ENCODE results near the gene BMP6.

Gene BMP6

GRCh38 chr6:7836371-7837026, 110.6 kb downstream of the BMP6 start:
- Histone ChIP-seq H3K4ac (ENCODE audit: low read depth, low read length) (no peak overlapping the region), H2BK15ac (replicated peaks; ENCODE audit: low read depth) (no peak overlapping the region), H3K79me2 (ENCODE audit: control insufficient read depth, insufficient read depth, low read length) (no peaks in the 10 kb centered on the region), H3K36me3 (ENCODE audit: control insufficient read depth, insufficient read depth, low read length) (no peaks in the 10 kb centered on the region), H2BK5ac (ENCODE audit: low read length) (no peak overlapping the region), H3K4me1 (ENCODE audit: control insufficient read depth, low read depth, low read length) (no peaks in the 10 kb centered on the region), H3K4me2 (ENCODE audit: low read length) (no peak overlapping the region), H3K9ac (ENCODE audit: low read length) (no peak overlapping the region), H3K27me3 (ENCODE audit: insufficient read depth, low read length, poor library complexity) (no peaks in the 10 kb centered on the region), H2AK5ac (ENCODE audit: low read length) (no peak overlapping the region), H3K27ac (ENCODE audit: low read depth, low read length) (no peak overlapping the region), H3K23ac (ENCODE audit: low read length) (no peak overlapping the region), H4K5ac (ENCODE audit: low read length) (no peak overlapping the region), H3K79me1 (ENCODE audit: low read length) (no peaks in the 10 kb centered on the region), H3K18ac (ENCODE audit: low read length) (no peak overlapping the region), H3K56ac (ENCODE audit: low read length) (no peak overlapping the region), H2BK120ac (ENCODE audit: low read depth, low read length) (no peak overlapping the region), H3K4me3 (ENCODE audit: low read length) (no peak overlapping the region), H4K8ac (ENCODE audit: low read depth, low read length) (no peak overlapping the region)
- DNase-seq: no peak
- 100% methylated on average over 1 of the region's 4 CpGs for WGBS (ENCODE audit: extremely low coverage, insufficient coverage, low lambda C conversion rate)

- no peaks in the 10 kb centered on the region for H3K36me3 ChIP-seq (ENCODE audit: control insufficient read depth, insufficient read depth, low read length)
- WGBS (ENCODE audit: extremely low coverage, insufficient coverage, low lambda C conversion rate): no CpG with 5 or more reads among the region's 3 CpGs
- H3K4me3 ChIP-seq (ENCODE audit: low read length): no peak overlapping the region
- no peak overlapping the region for H3K4me2 ChIP-seq (ENCODE audit: low read length)
- H4K5ac ChIP-seq (ENCODE audit: low read length): no peak overlapping the region
- no peak overlapping the region for H3K56ac ChIP-seq (ENCODE audit: low read length)
- H2BK120ac ChIP-seq (ENCODE audit: low read depth, low read length): no peak overlapping the region
- no peak overlapping the region for H4K8ac ChIP-seq (ENCODE audit: low read depth, low read length)
- no peak overlapping the region for H2AK5ac ChIP-seq (ENCODE audit: low read length)
- no peak overlapping the region for H3K18ac ChIP-seq (ENCODE audit: low read length)
- H2BK5ac ChIP-seq (ENCODE audit: low read length): no peak overlapping the region
- H3K27me3 ChIP-seq (ENCODE audit: insufficient read depth, low read length, poor library complexity): no peaks in the 10 kb centered on the region
- no peak overlapping the region for H3K9ac ChIP-seq (ENCODE audit: low read length)
- H3K23ac ChIP-seq (ENCODE audit: low read length): no peak overlapping the region
- no peak overlapping the region for H2BK15ac ChIP-seq (replicated peaks; ENCODE audit: low read depth)
- DNase-seq: no peak
- H3K79me1 ChIP-seq (ENCODE audit: low read length): no peaks in the 10 kb centered on the region
- no peaks in the 10 kb centered on the region for H3K4me1 ChIP-seq (ENCODE audit: control insufficient read depth, low read depth, low read length)
- no peak overlapping the region for H3K4ac ChIP-seq (ENCODE audit: low read depth, low read length)
- H3K27ac ChIP-seq (ENCODE audit: low read depth, low read length): no peak overlapping the region
- no peaks in the 10 kb centered on the region for H3K79me2 ChIP-seq (ENCODE audit: control insufficient read depth, insufficient read depth, low read length)
Measured at GRCh38 chr6:7841781-7842468, 116.0 kb downstream of the BMP6 start.

DNA sequence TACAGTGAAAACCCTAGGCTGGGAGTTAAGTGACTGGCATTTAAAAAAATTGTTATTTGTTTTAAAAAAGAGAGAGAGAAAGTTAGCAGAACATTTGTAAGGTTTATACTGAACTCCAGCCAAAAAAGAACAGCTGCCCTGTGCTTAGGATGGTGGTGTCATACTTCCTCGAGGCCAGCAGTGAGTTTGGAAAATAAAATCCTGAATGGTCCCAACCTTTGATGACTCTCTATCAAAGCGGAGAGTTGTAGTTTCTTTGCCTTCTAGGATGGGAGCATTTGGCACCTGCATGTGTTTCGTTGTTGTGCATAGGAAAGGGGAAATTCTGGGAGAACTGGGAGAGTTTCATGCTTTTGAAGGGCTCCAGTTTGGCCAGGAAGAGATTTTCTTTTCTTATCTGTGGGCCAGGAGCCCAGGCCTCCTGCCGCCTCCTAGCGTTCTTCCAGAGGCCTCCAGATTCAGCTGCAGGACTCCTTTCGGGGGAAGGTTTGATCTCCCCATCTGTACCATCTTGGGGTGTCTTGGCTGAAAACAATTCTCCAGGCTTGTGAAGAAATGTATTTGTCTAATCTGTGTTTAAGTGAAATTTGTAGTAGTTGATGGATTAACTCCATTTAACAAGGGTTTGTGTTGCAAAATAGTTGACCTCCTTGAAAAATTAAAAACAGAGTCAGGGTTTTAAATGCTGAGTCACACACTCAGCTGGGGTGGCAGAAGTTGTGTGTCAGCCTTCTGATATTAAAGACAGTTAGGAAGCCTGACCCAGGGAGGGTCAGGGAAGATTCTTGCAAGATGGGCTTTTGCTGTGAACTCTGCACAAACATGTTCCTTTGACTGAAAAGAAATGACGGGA, 121.3 kb downstream of the BMP6 start:
- no peak overlapping the region for H3K18ac ChIP-seq (ENCODE audit: low read length)
- H2BK15ac ChIP-seq (replicated peaks; ENCODE audit: low read depth): no peak overlapping the region
- no peak overlapping the region for H3K23ac ChIP-seq (ENCODE audit: low read length)
- no peaks in the 10 kb centered on the region for H3K4me1 ChIP-seq (ENCODE audit: control insufficient read depth, low read depth, low read length)
- DNase-seq: peak; percentile 26
- no peaks in the 10 kb centered on the region for H3K79me1 ChIP-seq (ENCODE audit: low read length)
- H3K4me2 ChIP-seq (ENCODE audit: low read length): no peak overlapping the region
- no peak overlapping the region for H3K56ac ChIP-seq (ENCODE audit: low read length)
- H3K4me3 ChIP-seq (ENCODE audit: low read length): no peak overlapping the region
- no CpG with 5 or more reads among the region's 7 CpGs for WGBS (ENCODE audit: extremely low coverage, insufficient coverage, low lambda C conversion rate)
- H3K27ac ChIP-seq (ENCODE audit: low read depth, low read length): no peak overlapping the region
- no peak overlapping the region for H4K5ac ChIP-seq (ENCODE audit: low read length)
- no peaks in the 10 kb centered on the region for H3K36me3 ChIP-seq (ENCODE audit: control insufficient read depth, insufficient read depth, low read length)
- no peaks in the 10 kb centered on the region for H3K79me2 ChIP-seq (ENCODE audit: control insufficient read depth, insufficient read depth, low read length)
- no peak overlapping the region for H4K8ac ChIP-seq (ENCODE audit: low read depth, low read length)
- H3K9ac ChIP-seq (ENCODE audit: low read length): no peak overlapping the region
- no peak overlapping the region for H2BK5ac ChIP-seq (ENCODE audit: low read length)
- no peak overlapping the region for H2BK120ac ChIP-seq (ENCODE audit: low read depth, low read length)
- no peak overlapping the region for H3K4ac ChIP-seq (ENCODE audit: low read depth, low read length)
- H2AK5ac ChIP-seq (ENCODE audit: low read length): no peak overlapping the region
- no peaks in the 10 kb centered on the region for H3K27me3 ChIP-seq (ENCODE audit: insufficient read depth, low read length, poor library complexity)

DNA sequence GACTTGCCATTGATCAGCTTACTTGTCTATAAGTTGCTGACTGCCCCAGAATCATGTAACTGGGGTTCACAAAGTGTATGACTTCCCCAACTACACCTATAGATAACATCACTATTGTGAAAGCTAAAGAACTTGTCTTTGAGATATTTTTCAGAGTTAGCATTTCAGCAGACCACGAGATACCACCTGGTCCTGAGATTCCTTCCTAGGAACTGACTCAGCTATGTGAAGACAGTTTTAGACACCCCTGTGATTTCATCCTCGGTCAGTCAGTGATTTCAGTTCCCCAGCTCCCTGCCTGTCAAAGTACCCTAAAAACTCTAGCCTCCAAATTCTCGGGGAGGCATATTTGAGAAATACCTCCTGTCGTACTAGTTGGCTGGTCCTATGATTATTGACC, 122.3 kb downstream of the BMP6 start:
- Histone ChIP-seq H3K79me2 (ENCODE audit: control insufficient read depth, insufficient read depth, low read length) (no peaks in the 10 kb centered on the region), H2BK5ac (ENCODE audit: low read length) (no peak overlapping the region), H3K27ac (ENCODE audit: low read depth, low read length) (no peak overlapping the region), H3K4me2 (ENCODE audit: low read length) (no peak overlapping the region), H3K36me3 (ENCODE audit: control insufficient read depth, insufficient read depth, low read length) (no peaks in the 10 kb centered on the region), H3K23ac (ENCODE audit: low read length) (no peak overlapping the region), H2BK15ac (replicated peaks; ENCODE audit: low read depth) (no peak overlapping the region), H4K5ac (ENCODE audit: low read length) (no peak overlapping the region), H4K8ac (ENCODE audit: low read depth, low read length) (no peak overlapping the region), H3K79me1 (ENCODE audit: low read length) (no peaks in the 10 kb centered on the region), H2BK120ac (ENCODE audit: low read depth, low read length) (no peak overlapping the region), H2AK5ac (ENCODE audit: low read length) (no peak overlapping the region), H3K4me3 (ENCODE audit: low read length) (no peak overlapping the region), H3K27me3 (ENCODE audit: insufficient read depth, low read length, poor library complexity) (no peaks in the 10 kb centered on the region), H3K4me1 (ENCODE audit: control insufficient read depth, low read depth, low read length) (no peaks in the 10 kb centered on the region), H3K4ac (ENCODE audit: low read depth, low read length) (no peak overlapping the region), H3K18ac (ENCODE audit: low read length) (no peak overlapping the region), H3K56ac (ENCODE audit: low read length) (no peak overlapping the region), H3K9ac (ENCODE audit: low read length) (no peak overlapping the region)
- DNase-seq: no peak
- WGBS (ENCODE audit: extremely low coverage, insufficient coverage, low lambda C conversion rate): no CpG with 5 or more reads among the region's 4 CpGs

DNA sequence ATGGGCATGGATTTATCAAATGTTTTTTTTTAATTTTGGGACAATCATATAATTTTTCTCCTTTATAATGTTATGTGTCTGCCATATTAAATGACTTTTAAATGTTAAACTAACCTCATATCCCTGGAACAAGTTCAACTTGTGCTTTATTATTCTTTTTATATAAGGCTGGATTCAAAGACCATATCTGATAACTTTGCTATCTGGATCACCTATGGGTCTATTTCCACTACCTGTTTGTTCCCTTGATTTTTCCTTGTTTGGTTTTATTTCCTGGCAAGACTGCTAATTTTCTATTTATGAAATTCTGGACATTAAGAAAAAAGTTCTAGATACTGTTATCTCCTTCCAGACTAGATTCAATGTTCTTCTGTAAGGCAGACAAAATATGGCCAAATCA, 125.9 kb downstream of the BMP6 start:
- H2AK5ac ChIP-seq (ENCODE audit: low read length): no peak overlapping the region
- no peaks in the 10 kb centered on the region for H3K27me3 ChIP-seq (ENCODE audit: insufficient read depth, low read length, poor library complexity)
- no peak overlapping the region for H2BK15ac ChIP-seq (replicated peaks; ENCODE audit: low read depth)
- no peak for DNase-seq
- no peak overlapping the region for H3K9ac ChIP-seq (ENCODE audit: low read length)
- no peaks in the 10 kb centered on the region for H3K79me1 ChIP-seq (ENCODE audit: low read length)
- H3K4me3 ChIP-seq (ENCODE audit: low read length): no peak overlapping the region
- H4K8ac ChIP-seq (ENCODE audit: low read depth, low read length): no peak overlapping the region
- no peaks in the 10 kb centered on the region for H3K36me3 ChIP-seq (ENCODE audit: control insufficient read depth, insufficient read depth, low read length)
- no peak overlapping the region for H3K56ac ChIP-seq (ENCODE audit: low read length)
- H3K23ac ChIP-seq (ENCODE audit: low read length): no peak overlapping the region
- H3K4me2 ChIP-seq (ENCODE audit: low read length): no peak overlapping the region
- no peaks in the 10 kb centered on the region for H3K79me2 ChIP-seq (ENCODE audit: control insufficient read depth, insufficient read depth, low read length)
- H3K4me1 ChIP-seq (ENCODE audit: control insufficient read depth, low read depth, low read length): no peaks in the 10 kb centered on the region
- no peak overlapping the region for H3K27ac ChIP-seq (ENCODE audit: low read depth, low read length)
- no peak overlapping the region for H4K5ac ChIP-seq (ENCODE audit: low read length)
- no peak overlapping the region for H2BK5ac ChIP-seq (ENCODE audit: low read length)
- no peak overlapping the region for H3K4ac ChIP-seq (ENCODE audit: low read depth, low read length)
- H3K18ac ChIP-seq (ENCODE audit: low read length): no peak overlapping the region
- no peak overlapping the region for H2BK120ac ChIP-seq (ENCODE audit: low read depth, low read length)
